Cardiac muscle cell (in vitro differentiated cells and primary cell): Measurements from ENCODE around the gene FAM174B. TPM values are rescaled to one million over a fixed set of nuclear protein-coding genes. Genes with fewer than 3 reads are reported as not detected.

Experiments
- DNase-seq, 2 donors: peaks; one replicate each; pipeline versions ENCODE4 v3.0.0 to v3.0.0-alpha.2; 2010 to 2017; ENCODE audit warnings: low read depth in 1 of 2, low spot score in 1 of 2
- H3K27ac ChIP-seq: fragments of 200-600 bp; sonication (generic); 2 replicates; pipeline ENCODE4 v1.5.1; 2016
- H3K27me3 ChIP-seq: fragments of 200-600 bp; sonication (generic); 2 replicates; pipeline ENCODE4 v1.6.0; 2016; ENCODE audit warnings: control low read depth
- H3K36me3 ChIP-seq: fragments of 200-600 bp; sonication (generic); 2 replicates; pipeline ENCODE4 v1.5.1; 2016; ENCODE audit warnings: control low read depth
- H3K4me1 ChIP-seq: fragments of 200-600 bp; sonication (generic); 2 replicates; pipeline ENCODE4 v1.8.1; 2017; ENCODE audit warnings: low read depth, mild to moderate bottlenecking, mixed run types
- H3K4me3 ChIP-seq: fragments of 200-600 bp; sonication (generic); 2 replicates; pipeline ENCODE4 v1.5.1; 2016; ENCODE audit warnings: mild to moderate bottlenecking
- H3K9me3 ChIP-seq: fragments of 200-600 bp; sonication (generic); 2 replicates; pipeline ENCODE4 v1.5.1; 2017; ENCODE audit warnings: low read depth, mild to moderate bottlenecking, control low read depth
- polyA plus RNA-seq: library from polyadenylated mRNA; unstranded; fragments of >200 nt; fragmentation: Nextera tagmentation; extraction: Ambion mirVana; gene quantifications from 2 replicates; pipeline ENCODE4 v1.2.1, GENCODE V29; 2016
- total RNA-seq: library from RNA; depleted of rRNA; stranded (reverse); fragments of >200 nt; gene quantifications from 2 replicates; pipeline ENCODE4 v1.2.3, GENCODE V29; 2016
- TF ChIP-seq, protein P1 (sequence below): IDR thresholded peaks from 2 replicates; pipeline ENCODE4 v1.5.1; 2012; ENCODE audit warnings: low read depth, mild to moderate bottlenecking, low read length

The FAM174B gene
- total and polyA plus RNA-seq, 2 experiments from 2014 or later: 9.3 to 30.2 TPM

DNA sequence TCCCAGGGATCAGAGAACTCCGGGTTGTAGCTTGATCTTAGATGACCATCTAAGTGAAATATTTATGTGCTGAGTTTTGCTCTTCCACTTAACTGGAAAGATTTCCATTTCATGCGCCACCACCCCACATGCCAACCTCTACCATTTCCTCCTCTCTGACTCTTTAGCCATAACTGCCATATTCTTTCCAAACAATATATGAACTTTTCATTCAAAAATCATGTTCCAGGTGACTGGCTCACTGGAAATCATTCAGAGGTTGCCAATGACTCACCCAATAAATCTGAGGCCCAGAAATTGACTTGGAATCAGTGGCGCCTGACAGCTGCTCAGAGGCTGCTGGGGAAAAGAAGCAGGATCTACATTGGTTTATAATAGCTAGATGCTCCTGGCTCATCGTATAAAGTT is 31.6 kb upstream of the FAM174B start:
- H3K4me1 ChIP-seq: no peaks in the 10 kb centered on the region
- no peak overlapping the region for H3K4me3 ChIP-seq
- TF ChIP-seq, protein P1, sequence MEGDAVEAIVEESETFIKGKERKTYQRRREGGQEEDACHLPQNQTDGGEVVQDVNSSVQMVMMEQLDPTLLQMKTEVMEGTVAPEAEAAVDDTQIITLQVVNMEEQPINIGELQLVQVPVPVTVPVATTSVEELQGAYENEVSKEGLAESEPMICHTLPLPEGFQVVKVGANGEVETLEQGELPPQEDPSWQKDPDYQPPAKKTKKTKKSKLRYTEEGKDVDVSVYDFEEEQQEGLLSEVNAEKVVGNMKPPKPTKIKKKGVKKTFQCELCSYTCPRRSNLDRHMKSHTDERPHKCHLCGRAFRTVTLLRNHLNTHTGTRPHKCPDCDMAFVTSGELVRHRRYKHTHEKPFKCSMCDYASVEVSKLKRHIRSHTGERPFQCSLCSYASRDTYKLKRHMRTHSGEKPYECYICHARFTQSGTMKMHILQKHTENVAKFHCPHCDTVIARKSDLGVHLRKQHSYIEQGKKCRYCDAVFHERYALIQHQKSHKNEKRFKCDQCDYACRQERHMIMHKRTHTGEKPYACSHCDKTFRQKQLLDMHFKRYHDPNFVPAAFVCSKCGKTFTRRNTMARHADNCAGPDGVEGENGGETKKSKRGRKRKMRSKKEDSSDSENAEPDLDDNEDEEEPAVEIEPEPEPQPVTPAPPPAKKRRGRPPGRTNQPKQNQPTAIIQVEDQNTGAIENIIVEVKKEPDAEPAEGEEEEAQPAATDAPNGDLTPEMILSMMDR: no peak

DNA sequence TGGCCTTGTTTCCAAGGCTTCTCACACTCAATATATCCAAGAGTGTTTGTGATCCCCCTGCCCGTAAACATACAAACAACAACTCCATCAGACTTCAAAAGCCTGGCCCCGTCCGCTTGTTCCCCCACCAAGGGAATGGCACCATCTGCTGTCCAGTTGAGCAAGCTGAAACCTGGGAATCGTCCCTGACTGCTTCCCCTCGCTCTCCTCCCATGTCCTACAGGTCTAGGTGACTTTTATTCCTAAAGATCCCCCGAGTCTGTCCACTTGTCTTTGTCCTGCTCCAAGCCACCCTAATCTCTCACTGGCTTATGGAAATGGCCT is 27.9 kb upstream of the FAM174B start:
- no peaks in the 10 kb centered on the region for H3K4me1 ChIP-seq
- no peaks in the 10 kb centered on the region for H3K27me3 ChIP-seq
- H3K4me3 ChIP-seq: no peak overlapping the region
- H3K27ac ChIP-seq: no peak overlapping the region
- H3K9me3 ChIP-seq: no peaks in the 10 kb centered on the region
- peak; percentile 55 to 81 for DNase-seq
- no peaks in the 10 kb centered on the region for H3K36me3 ChIP-seq
- TF ChIP-seq, protein P1: peak; percentile 75

More for the DNA sequence above, 31.6 kb upstream of the FAM174B start:
- no peaks in the 10 kb centered on the region for H3K36me3 ChIP-seq
- no peaks in the 10 kb centered on the region for H3K27me3 ChIP-seq
- no peaks in the 10 kb centered on the region for H3K9me3 ChIP-seq
- no peak overlapping the region for H3K27ac ChIP-seq
- DNase-seq: no peak

DNA sequence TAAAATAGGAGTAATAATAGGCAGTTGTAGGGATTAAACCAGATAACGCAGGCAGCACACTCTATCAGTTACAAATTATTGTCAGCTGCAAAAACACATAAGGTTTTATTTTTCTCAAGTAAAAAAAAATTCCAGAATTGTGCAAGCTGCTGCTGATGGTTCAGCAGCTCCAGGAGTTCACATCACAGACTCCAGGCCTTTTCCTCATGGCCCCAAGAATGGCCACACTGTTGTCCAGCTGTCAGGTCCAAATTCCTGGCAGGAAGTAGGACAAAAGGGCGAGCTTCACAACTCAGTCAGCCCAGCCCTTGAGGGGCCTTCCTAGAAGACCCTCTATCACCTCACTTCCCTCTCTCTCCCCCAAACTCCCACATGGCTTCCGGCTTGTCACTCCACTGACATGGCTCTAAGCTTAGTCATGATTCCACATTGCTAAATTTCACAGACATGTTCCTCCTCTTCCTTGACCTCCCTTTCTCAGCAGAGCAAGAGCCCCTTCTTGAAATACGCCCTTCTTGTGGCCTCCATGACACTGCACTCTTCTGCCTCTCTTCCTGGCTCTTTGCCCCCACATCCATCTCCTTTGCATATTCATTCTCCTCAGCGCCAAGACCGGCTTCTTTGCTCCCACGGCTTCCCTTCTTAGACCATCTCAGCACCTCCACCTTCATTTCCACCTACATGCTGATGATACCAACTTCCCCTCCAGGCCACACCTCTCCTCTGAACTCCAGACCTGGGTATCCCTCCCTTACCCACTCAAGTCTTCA is 27.4 kb upstream of the FAM174B start:
- TF ChIP-seq, protein P1: no peak
- H3K36me3 ChIP-seq: no peaks in the 10 kb centered on the region
- no peaks in the 10 kb centered on the region for H3K9me3 ChIP-seq
- H3K4me3 ChIP-seq: no peak overlapping the region
- H3K27me3 ChIP-seq: no peaks in the 10 kb centered on the region
- DNase-seq: peak in 1 of 2 donors; percentile 75
- H3K27ac ChIP-seq: no peak overlapping the region
- no peaks in the 10 kb centered on the region for H3K4me1 ChIP-seq

DNA sequence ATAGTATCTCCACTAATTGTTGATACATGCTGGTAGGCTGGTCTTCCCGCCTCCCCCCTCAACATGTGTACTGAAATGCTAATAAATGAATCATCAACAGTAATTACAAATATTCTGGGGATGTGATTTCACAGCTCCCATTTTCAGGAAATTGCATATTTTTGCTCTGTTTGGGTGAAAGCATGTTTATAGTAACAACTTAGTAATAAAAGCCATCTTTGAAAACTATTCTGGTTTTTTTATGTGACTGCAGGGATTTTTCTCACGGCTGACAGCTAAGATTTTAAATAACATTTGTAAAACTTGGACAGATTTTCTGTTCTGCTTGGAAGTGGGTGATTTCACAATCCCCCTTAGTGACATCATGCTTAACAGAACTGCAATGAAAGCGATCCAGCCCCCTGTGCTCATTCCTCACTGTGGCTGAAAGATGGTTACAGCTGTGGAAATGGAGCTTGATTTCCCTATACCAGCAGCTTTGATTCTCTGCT is 25.6 kb upstream of the FAM174B start:
- H3K27ac ChIP-seq: no peak overlapping the region
- no peaks in the 10 kb centered on the region for H3K27me3 ChIP-seq
- TF ChIP-seq, protein P1: no peak
- peak in 1 of 2 donors; percentile 95 for DNase-seq
- H3K4me3 ChIP-seq: no peak overlapping the region
- no peaks in the 10 kb centered on the region for H3K9me3 ChIP-seq
- H3K36me3 ChIP-seq: no peaks in the 10 kb centered on the region
- no peaks in the 10 kb centered on the region for H3K4me1 ChIP-seq

DNA sequence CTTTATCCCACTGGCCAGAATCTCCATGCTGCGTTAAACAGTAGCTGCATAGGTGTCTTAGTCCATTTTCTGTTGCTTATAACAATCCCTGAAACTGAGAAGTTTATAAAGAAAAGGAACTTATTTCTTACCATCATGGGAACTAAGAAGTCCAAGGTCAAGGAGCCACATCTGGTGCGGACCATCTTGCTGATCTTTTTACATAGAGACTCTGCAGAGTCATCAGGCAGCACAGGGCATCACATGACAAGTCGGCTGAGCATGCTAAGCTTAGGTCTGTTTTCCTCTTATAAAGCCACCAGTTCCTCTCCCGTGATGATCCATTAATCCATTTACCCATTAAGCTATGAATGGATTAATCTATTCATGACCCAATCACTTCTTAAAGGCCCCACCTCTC is 22.4 kb upstream of the FAM174B start:
- no peaks in the 10 kb centered on the region for H3K27me3 ChIP-seq
- no peaks in the 10 kb centered on the region for H3K9me3 ChIP-seq
- H3K36me3 ChIP-seq: no peaks in the 10 kb centered on the region
- H3K4me1 ChIP-seq: no peaks in the 10 kb centered on the region
- TF ChIP-seq, protein P1: no peak
- no peak overlapping the region for H3K27ac ChIP-seq
- H3K4me3 ChIP-seq: no peak overlapping the region
- no peak for DNase-seq
